A673 (cell line): ENCODE results near the gene AGO3. TPM values are rescaled to one million over a fixed set of nuclear protein-coding genes. Genes with fewer than 3 reads are reported as not detected.
A peak's percentile ranks its signal among the peaks of the same experiment; 100 is the strongest.

Experiments
- BruUV-seq: library from RNA; stranded (reverse); fragments of 400-500 nt; replicated peaks from 2 replicates; lab custom pipeline; 2021; lab: Mats Ljungman, UMichigan
- CTCF ChIA-PET: fragments of 300-600 bp; sonication (Branson Sonifier 250); formaldehyde crosslinking; loops from one replicate; lab custom pipeline; 2022; ENCODE audit warnings: antibody characterized with exemption; lab: Charles Lee
- POLR2A ChIA-PET: fragments of 300-600 bp; sonication (Branson Sonifier 250); formaldehyde crosslinking; loops from one replicate; lab custom pipeline; 2022; ENCODE audit warnings: antibody characterized with exemption; ENCODE audit not compliant: low non-redundant PET; lab: Charles Lee
- DNase-seq: peaks from one replicate; pipeline ENCODE4 v3.0.0-alpha.2; 2015; ENCODE audit warnings: low spot score
- H3K27ac ChIP-seq: fragments of 200-600 bp; sonication (generic); 2 replicates; pipeline ENCODE4 v1.5.1; 2016; ENCODE audit warnings: mixed run types, low read depth, mild to moderate bottlenecking, mixed read lengths, antibody characterized with exemption, low read length; ENCODE audit not compliant: poor library complexity, severe bottlenecking
- H3K27me3 ChIP-seq: fragments of 200-600 bp; sonication (generic); replicated peaks from 2 replicates; pipeline ENCODE4 v1.6.1; 2017; ENCODE audit warnings: mixed run types, low read depth, mild to moderate bottlenecking, mixed read lengths, antibody characterized with exemption, low read length; ENCODE audit not compliant: insufficient read depth, poor library complexity
- H3K36me3 ChIP-seq: fragments of 200-600 bp; sonication (generic); 2 replicates; pipeline ENCODE4 v1.6.1; 2016; ENCODE audit warnings: mixed run types, mild to moderate bottlenecking, mixed read lengths, antibody characterized with exemption, low read length; ENCODE audit not compliant: insufficient read depth, poor library complexity, severe bottlenecking
- H3K4me1 ChIP-seq: fragments of 200-600 bp; sonication (generic); 2 replicates; pipeline ENCODE4 v1.6.1; 2017; ENCODE audit warnings: mixed run types, mild to moderate bottlenecking, mixed read lengths, antibody characterized with exemption, low read length; ENCODE audit not compliant: insufficient read depth, poor library complexity, severe bottlenecking
- H3K4me3 ChIP-seq: fragments of 200-600 bp; sonication (generic); 2 replicates; pipeline ENCODE4 v1.5.1; 2016; ENCODE audit warnings: low read depth, mixed run types, mild to moderate bottlenecking, mixed read lengths, low read length; ENCODE audit not compliant: poor library complexity, severe bottlenecking
- H3K9me3 ChIP-seq: fragments of 200-600 bp; sonication (generic); 2 replicates; pipeline ENCODE4 v1.6.1; 2016; ENCODE audit warnings: mixed run types, low read depth, mild to moderate bottlenecking, mixed read lengths, antibody characterized with exemption, low read length; ENCODE audit not compliant: poor library complexity, severe bottlenecking
- EZH2 ChIP-seq: fragments of 200-600 bp; sonication (generic); IDR thresholded peaks from 2 replicates; pipeline ENCODE4 v1.6.1; 2017; ENCODE audit warnings: borderline replicate concordance, low read depth, mild to moderate bottlenecking, mixed read lengths, antibody characterized with exemption, low read length; ENCODE audit not compliant: poor library complexity, severe bottlenecking
- intact Hi-C: fragments of 100-400 bp; cut with micrococcal nuclease; formaldehyde crosslinking; loops from one replicate; pipeline ENCODE4 v1.10.0; 2022; ENCODE audit not compliant: unreplicated experiment
- total RNA-seq: library from RNA; stranded (reverse); gene quantifications from 2 replicates; pipeline ENCODE4 v1.2.3, GENCODE V29; 2021
- TF ChIP-seq, protein P1 (sequence below): fragments of 300-800, 200-600 bp; sonication (generic); conservative IDR thresholded peaks from 2 replicates; pipeline ENCODE4 v1.5.1; 2017; ENCODE audit warnings: low read depth, mild to moderate bottlenecking, antibody characterized with exemption, low read length, moderate library complexity, mixed read lengths

AGO3 gene
- total RNA-seq, 1 experiment from 2014 or later: 44.2 TPM

- H3K4me1 ChIP-seq: peaks cover 22% of the 10 kb centered on the region
- POLR2A ChIA-PET: no interaction called here
- intact Hi-C loops: no loop called here
- no peaks in the 10 kb centered on the region for H3K9me3 ChIP-seq
- TF ChIP-seq, protein P1, sequence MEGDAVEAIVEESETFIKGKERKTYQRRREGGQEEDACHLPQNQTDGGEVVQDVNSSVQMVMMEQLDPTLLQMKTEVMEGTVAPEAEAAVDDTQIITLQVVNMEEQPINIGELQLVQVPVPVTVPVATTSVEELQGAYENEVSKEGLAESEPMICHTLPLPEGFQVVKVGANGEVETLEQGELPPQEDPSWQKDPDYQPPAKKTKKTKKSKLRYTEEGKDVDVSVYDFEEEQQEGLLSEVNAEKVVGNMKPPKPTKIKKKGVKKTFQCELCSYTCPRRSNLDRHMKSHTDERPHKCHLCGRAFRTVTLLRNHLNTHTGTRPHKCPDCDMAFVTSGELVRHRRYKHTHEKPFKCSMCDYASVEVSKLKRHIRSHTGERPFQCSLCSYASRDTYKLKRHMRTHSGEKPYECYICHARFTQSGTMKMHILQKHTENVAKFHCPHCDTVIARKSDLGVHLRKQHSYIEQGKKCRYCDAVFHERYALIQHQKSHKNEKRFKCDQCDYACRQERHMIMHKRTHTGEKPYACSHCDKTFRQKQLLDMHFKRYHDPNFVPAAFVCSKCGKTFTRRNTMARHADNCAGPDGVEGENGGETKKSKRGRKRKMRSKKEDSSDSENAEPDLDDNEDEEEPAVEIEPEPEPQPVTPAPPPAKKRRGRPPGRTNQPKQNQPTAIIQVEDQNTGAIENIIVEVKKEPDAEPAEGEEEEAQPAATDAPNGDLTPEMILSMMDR: peak; percentile 94
- no peak for TF ChIP-seq EZH2
- peak; percentile 96 for DNase-seq
- peak within 1 kb of the TSS; percentile 93 for H3K4me3 ChIP-seq
- no peaks in the 10 kb centered on the region for H3K36me3 ChIP-seq
- peak within 1 kb of the TSS; percentile 82 for H3K27ac ChIP-seq
- CTCF ChIA-PET: interaction anchor here (0.5 to 0.9 kb wide), 11 partner anchors 10 to 732 kb away, joined by 3 to 9 read pairs (median 4); partner anchors contain the start of gene AGO3
- no TSS peak for BruUV-seq
- H3K27me3 ChIP-seq: no peaks in the 10 kb centered on the region
These were observed 47.8 kb upstream of the AGO3 start, which contains the start of gene AGO1 for GRCh38 chr1:35882945-35883634. AGO1 (plus strand) TSS chr1:35883209; CDS start chr1:35883422, 213 bp downstream.

GRCh38 chr1:35883635-35884101, 47.2 kb upstream of the AGO3 start:
- Histone ChIP-seq H3K4me1 (peaks cover 22% of the 10 kb centered on the region), H3K27me3 (no peaks in the 10 kb centered on the region), H3K4me3 (peak overlapping the region; percentile 93), H3K9me3 (no peaks in the 10 kb centered on the region), H3K27ac (peak overlapping the region; percentile 82), H3K36me3 (peaks cover 4% of the 10 kb centered on the region)
- DNase-seq: peak; percentile 72
- TF ChIP-seq, protein P1: no peak
- no peak for TF ChIP-seq EZH2
- CTCF ChIA-PET: interaction anchor here (0.5 to 0.9 kb wide), 11 partner anchors 10 to 732 kb away, joined by 3 to 9 read pairs (median 4); partner anchors contain the start of gene AGO3
- no TSS peak for BruUV-seq
- POLR2A ChIA-PET: no interaction called here
- intact Hi-C loops: no loop called here

DNA sequence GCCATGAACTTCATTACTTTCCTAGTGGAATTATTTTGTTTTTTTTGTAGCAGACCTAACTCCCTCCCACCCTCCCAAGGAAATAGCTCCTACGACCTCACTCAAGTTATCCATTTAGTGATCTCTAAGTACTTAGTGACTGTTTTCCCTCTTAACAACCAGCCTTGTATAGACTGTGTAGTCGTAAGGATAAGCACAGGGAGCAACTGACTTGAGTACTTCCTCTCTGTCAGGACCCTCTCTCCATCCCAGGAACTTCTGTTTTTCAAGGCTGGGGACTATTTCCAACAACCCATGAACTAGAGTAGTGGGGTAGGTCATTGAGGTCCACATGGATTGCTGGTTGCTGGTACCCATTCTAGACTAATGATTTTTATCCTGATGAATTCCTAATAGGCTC, 46.0 kb upstream of the AGO3 start:
- H3K9me3 ChIP-seq: no peaks in the 10 kb centered on the region
- H3K27ac ChIP-seq: peak overlapping the region; percentile 59
- intact Hi-C loops: no loop called here
- ChIA-PET POLR2A (no interaction called here), CTCF (no interaction called here)
- no peaks in the 10 kb centered on the region for H3K27me3 ChIP-seq
- peaks cover 5% of the 10 kb centered on the region for H3K36me3 ChIP-seq
- BruUV-seq: no TSS peak
- TF ChIP-seq, protein P1: no peak
- TF ChIP-seq EZH2: no peak
- peaks cover 22% of the 10 kb centered on the region for H3K4me1 ChIP-seq
- no peak for DNase-seq
- H3K4me3 ChIP-seq: no peak overlapping the region
